Stimulated activated CD4-positive, alpha-beta T cell treated with anti-CD3 and anti-CD28 coated beads, Interleukin-15, amount 100 ng/mL, for 48 hours (primary cell): ENCODE results near the gene YARS2.

ENCODE experiments used
- DNase-seq, 2 donors: peaks; one replicate each; pipeline ENCODE4 v3.0.0-alpha.2; 2020; ENCODE audit warnings: low read depth in 2 of 2

YARS2 gene

GRCh38 chr12:32755654-32756475 lies at the start of gene YARS2:
Gene YARS2, minus strand, starts transcription at chr12:32755897. Its CDS starts 23 bp downstream, at chr12:32755874.
- peak; percentile 79 to 84 for DNase-seq

GRCh38 chr12:32804301-32804700 lies 48.6 kb upstream of the YARS2 start:
- no peak for DNase-seq

GRCh38 chr12:32801269-32801980 lies 45.7 kb upstream of the YARS2 start:
- DNase-seq: no peak

- no peak for DNase-seq
Observed at GRCh38 chr12:32794281-32794680, 38.6 kb upstream of the YARS2 start.

- DNase-seq: no peak
Observed at GRCh38 chr12:32789916-32790315, 34.2 kb upstream of the YARS2 start.

- DNase-seq: no peak
Observed at GRCh38 chr12:32789446-32789845, 33.7 kb upstream of the YARS2 start.

GRCh38 chr12:32788405-32788804 lies 32.7 kb upstream of the YARS2 start:
- no peak for DNase-seq

GRCh38 chr12:32785557-32785956 lies 29.9 kb upstream of the YARS2 start:
- no peak for DNase-seq

- DNase-seq: no peak
Observed at GRCh38 chr12:32783029-32783428, 27.3 kb upstream of the YARS2 start.

GRCh38 chr12:32780071-32780470 lies 24.4 kb upstream of the YARS2 start:
- DNase-seq: no peak

- DNase-seq: no peak
Observed at GRCh38 chr12:32777691-32778175, 22.0 kb upstream of the YARS2 start.

- no peak for DNase-seq
Observed at GRCh38 chr12:32777159-32777558, 21.5 kb upstream of the YARS2 start.

- no peak for DNase-seq
Observed at GRCh38 chr12:32776258-32776657, 20.6 kb upstream of the YARS2 start.

GRCh38 chr12:32773691-32774090 lies 18.0 kb upstream of the YARS2 start:
- DNase-seq: no peak

- DNase-seq: no peak
Observed at GRCh38 chr12:32770141-32770540, 14.4 kb upstream of the YARS2 start.

- no peak for DNase-seq
Observed at GRCh38 chr12:32768518-32768917, 12.8 kb upstream of the YARS2 start.

- DNase-seq: no peak
Observed at GRCh38 chr12:32765906-32766305, 10.2 kb upstream of the YARS2 start.

- no peak for DNase-seq
Observed at GRCh38 chr12:32761716-32762115, 6.0 kb upstream of the YARS2 start.

- no peak for DNase-seq
Observed at GRCh38 chr12:32757157-32757556, 1.5 kb upstream of the YARS2 start.

- DNase-seq: no peak
Observed at GRCh38 chr12:32756476-32757066, 874 bp upstream of the YARS2 start.

GRCh38 chr12:32755051-32755653 lies 545 bp downstream of the YARS2 start:
- peak; percentile 51 to 55 for DNase-seq

- DNase-seq: no peak
Observed at GRCh38 chr12:32754111-32754510, 1.6 kb downstream of the YARS2 start.
